ENCODE measurements around the gene RNF215.

DNA sequence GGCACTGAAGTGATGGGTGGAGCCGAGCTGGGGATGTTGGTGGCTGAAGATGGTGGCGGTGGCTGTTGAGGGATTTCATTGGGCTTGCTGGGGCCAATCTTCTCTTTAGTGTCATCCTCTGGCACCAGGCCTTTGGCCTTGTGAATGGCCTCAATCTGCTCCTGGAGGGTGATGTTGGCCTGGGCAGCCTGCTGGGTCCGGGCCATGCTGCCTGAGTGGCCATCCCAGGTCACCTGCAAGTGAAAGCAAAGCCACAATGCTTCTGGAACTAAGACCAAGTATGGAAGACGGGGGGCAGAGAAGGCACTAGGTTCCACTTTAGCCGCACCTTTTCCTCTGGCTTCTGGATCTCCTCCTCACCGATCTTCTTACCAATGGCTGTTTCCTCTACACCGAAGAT is 48.4 kb downstream of the RNF215 start:
- TF ChIP-seq POLR2AphosphoS5 (IDR thresholded peaks at IDR 0.05) (no peak), POLR2A (IDR thresholded peaks at IDR 0.05) (no peak)
- TF ChIP-seq, protein P1, sequence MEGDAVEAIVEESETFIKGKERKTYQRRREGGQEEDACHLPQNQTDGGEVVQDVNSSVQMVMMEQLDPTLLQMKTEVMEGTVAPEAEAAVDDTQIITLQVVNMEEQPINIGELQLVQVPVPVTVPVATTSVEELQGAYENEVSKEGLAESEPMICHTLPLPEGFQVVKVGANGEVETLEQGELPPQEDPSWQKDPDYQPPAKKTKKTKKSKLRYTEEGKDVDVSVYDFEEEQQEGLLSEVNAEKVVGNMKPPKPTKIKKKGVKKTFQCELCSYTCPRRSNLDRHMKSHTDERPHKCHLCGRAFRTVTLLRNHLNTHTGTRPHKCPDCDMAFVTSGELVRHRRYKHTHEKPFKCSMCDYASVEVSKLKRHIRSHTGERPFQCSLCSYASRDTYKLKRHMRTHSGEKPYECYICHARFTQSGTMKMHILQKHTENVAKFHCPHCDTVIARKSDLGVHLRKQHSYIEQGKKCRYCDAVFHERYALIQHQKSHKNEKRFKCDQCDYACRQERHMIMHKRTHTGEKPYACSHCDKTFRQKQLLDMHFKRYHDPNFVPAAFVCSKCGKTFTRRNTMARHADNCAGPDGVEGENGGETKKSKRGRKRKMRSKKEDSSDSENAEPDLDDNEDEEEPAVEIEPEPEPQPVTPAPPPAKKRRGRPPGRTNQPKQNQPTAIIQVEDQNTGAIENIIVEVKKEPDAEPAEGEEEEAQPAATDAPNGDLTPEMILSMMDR (IDR thresholded peaks at IDR 0.05) = no peak

Data from breast epithelium (tissue), 3 donors.